K562 (cell line): ENCODE data around the gene PIKFYVE. TPM values are rescaled to one million over a fixed set of nuclear protein-coding genes. Genes with fewer than 3 reads are reported as not detected.

ENCODE experiments used
- ATF1 ChIP-seq, 2 experiments: fragments of 450-650 bp in 1 of 2; IDR thresholded peaks; 2 replicates each; pipeline ENCODE4 v1.6.1; 2016; ENCODE audit warnings: missing compliant biosample characterization in 1 of 2, missing genetic modification characterization in 1 of 2
- BCL6 ChIP-seq: fragments of 250-450 bp; sonication (Bioruptor Pico); IDR thresholded peaks from 2 replicates; pipeline ENCODE4 v1.4.0; 2020
- EZH2 ChIP-seq: IDR thresholded peaks from 2 replicates; pipeline ENCODE4 v1.6.1; 2012; ENCODE audit warnings: low read depth, mild to moderate bottlenecking, inconsistent platforms, low read length, borderline replicate concordance
- FOXO4 ChIP-seq: fragments of 450-650 bp; formaldehyde crosslinking; IDR thresholded peaks from 2 replicates; pipeline ENCODE4 v1.4.0; 2020; ENCODE audit warnings: mild to moderate bottlenecking, moderate library complexity
- GTF2B ChIP-seq: IDR thresholded peaks from 2 replicates; pipeline ENCODE4 v1.6.1; 2011; ENCODE audit not compliant: insufficient read length; ENCODE audit errors: extremely low read depth
- KAT7 ChIP-seq: sonication (generic); formaldehyde crosslinking; IDR thresholded peaks from 2 replicates; pipeline ENCODE4 v1.8.0; 2022; ENCODE audit warnings: missing genetic modification reagents, mild to moderate bottlenecking, borderline replicate concordance
- PHF8 ChIP-seq: fragments of 200-600 bp; sonication (generic); IDR thresholded peaks from 2 replicates; pipeline ENCODE4 v1.6.1; 2012; ENCODE audit warnings: mixed run types, mild to moderate bottlenecking, inconsistent platforms, low read length, moderate library complexity, borderline replicate concordance
- PURB ChIP-seq: sonication (generic); formaldehyde crosslinking; IDR thresholded peaks from 2 replicates; pipeline ENCODE4 v1.9.0; 2021; ENCODE audit warnings: low read depth, mild to moderate bottlenecking, missing genetic modification reagents
- RCOR1 ChIP-seq, 2 experiments: IDR thresholded peaks; 2 replicates each; pipeline ENCODE4 v1.6.1; 2012; ENCODE audit warnings: low read depth in 2 of 2, low read length in 2 of 2, borderline replicate concordance in 1 of 2, improper control_type of control experiment in 1 of 2
- SIRT6 ChIP-seq: IDR thresholded peaks from one replicate; pipeline ENCODE4 v1.6.1; 2012; ENCODE audit warnings: low read depth, mild to moderate bottlenecking, control low read depth, inconsistent platforms, low read length, moderate library complexity
- SMARCA5 ChIP-seq: fragments of 450-650 bp; IDR thresholded peaks from 2 replicates; pipeline ENCODE4 v1.6.1; 2016
- SMC3 ChIP-seq: conservative IDR thresholded peaks from 2 replicates; pipeline ENCODE4 v1.6.1; 2011; ENCODE audit warnings: low read depth, low read length, improper control_type of control experiment; ENCODE audit not compliant: insufficient read depth
- SRF ChIP-seq, 2 experiments: fragments of 250-450, 450-650 bp in 1 of 2; sonication (Bioruptor Pico) in 1 of 2; sonication (generic) in 1 of 2; formaldehyde crosslinking; IDR thresholded peaks; 2 replicates each; pipeline versions ENCODE4 v1.5.0 to v1.5.1; 2020 to 2022; ENCODE audit warnings: mild to moderate bottlenecking in 1 of 2, missing genetic modification reagents in 1 of 2
- ZBTB2 ChIP-seq: fragments of 450-650 bp; IDR thresholded peaks from 2 replicates; pipeline ENCODE4 v1.6.1; 2016; ENCODE audit warnings: antibody characterized with exemption
- ZNF586 ChIP-seq: fragments of 450-650 bp; formaldehyde crosslinking; conservative IDR thresholded peaks from 2 replicates; pipeline ENCODE4 v1.4.0; 2020; ENCODE audit warnings: mild to moderate bottlenecking, moderate library complexity
- ZNF655 ChIP-seq: fragments of 250-450 bp; sonication (Bioruptor Pico); IDR thresholded peaks from 2 replicates; pipeline ENCODE4 v1.5.0; 2021
- ZNF740 ChIP-seq, 3 experiments: fragments of 200-800 bp in 1 of 3; sonication (Bioruptor generic) in 1 of 3; sonication (generic) in 1 of 3; formaldehyde crosslinking in 1 of 3; IDR thresholded peaks; 2 replicates each; pipeline versions ENCODE4 v1.6.1 to v1.8.0; 2016 to 2022; ENCODE audit warnings: mild to moderate bottlenecking in 2 of 3, missing compliant biosample characterization in 2 of 3, missing genetic modification characterization in 2 of 3, missing genetic modification reagents in 1 of 3
- ZNF79 ChIP-seq: fragments of 250-450 bp; sonication (Bioruptor Pico); IDR thresholded peaks from 2 replicates; pipeline ENCODE4 v1.4.0; 2020; ENCODE audit warnings: low read depth, mild to moderate bottlenecking, moderate library complexity
- ZNF830 ChIP-seq: fragments of 250-450 bp; sonication (Bioruptor Pico); IDR thresholded peaks from 2 replicates; pipeline ENCODE4 v1.5.0; 2021; ENCODE audit warnings: mild to moderate bottlenecking
- polyA plus RNA-seq, 8 experiments: library from polyadenylated mRNA; depleted of rRNA in 4 of 8; stranded (reverse) in 5 of 8; unstranded in 3 of 8; fragments of >200 nt; fragmentation: Nextera tagmentation in 2 of 8; fragmentation: Illumina TruSeq in 1 of 8; extraction: Ambion mirVana in 2 of 8; extraction: Trizol in 1 of 8; gene quantifications; 2 replicates each; pipeline versions ENCODE4 v1.2.1 to v1.2.3, GENCODE V29; 2011 to 2014; ENCODE audit warnings: inconsistent platforms in 1 of 8, missing spikeins in 1 of 8
- total RNA-seq, 7 experiments: library from RNA; depleted of rRNA in 6 of 7; stranded (reverse); fragments of >200 nt in 6 of 7; fragmentation: Illumina TruSeq in 2 of 7; extraction: Trizol in 2 of 7; gene quantifications; 2 replicates each; pipeline versions ENCODE4 v1.2.1 to v1.2.3, GENCODE V29; 2011 to 2021; ENCODE audit warnings: low replicate concordance in 1 of 7

The PIKFYVE gene
- total and polyA plus RNA-seq, 9 of the 15 experiments (the other 6 are each of a cell fraction or from before 2014, with no cell fraction given), result 3.6 to 25.6 (median 16.7) TPM

- TF ChIP-seq GTF2B (no peak), SMC3 (no peak), SMARCA5 (no peak), ZNF79 (CRISPR knock-in tag) (no peak), SIRT6 (no peak), ZBTB2 (peak; percentile 78; the same call in 1 of the 2 replicates), PHF8 (peak; percentile 69; the same call in 1 of the 2 replicates), PURB (CRISPR knock-in tag) (no peak), ZNF830 (no peak), ZNF655 (CRISPR knock-in tag) (no peak), FOXO4 (CRISPR knock-in tag) (no peak), ZNF740 (CRISPR knock-in tag; IDR thresholded peaks at IDR 0.05) (peak; percentile 97), ZNF740 (tag; IDR thresholded peaks at IDR 0.05) (peak in 1 of 2 experiments; percentile 48; a peak in 1 of 4 replicates), KAT7 (CRISPR knock-in tag) (peak; percentile 58; the same call in 1 of the 2 replicates), EZH2 (no peak), RCOR1 (IDR thresholded peaks at IDR 0.05; ENCODE audit: borderline replicate concordance in 1 of 2, low read depth in 2 of 2, low read length in 2 of 2) (peak in 1 of 2 experiments; percentile 85; a peak in 1 of 4 replicates), ZNF586 (no peak), SRF (CRISPR knock-in tag; IDR thresholded peaks at IDR 0.05) (peak in 1 of 2 experiments; percentile 28; a peak in 1 of 4 replicates), ATF1 (CRISPR knock-in tag; IDR thresholded peaks at IDR 0.05) (no peak), ATF1 (tag; IDR thresholded peaks at IDR 0.05) (peak; percentile 89), BCL6 (CRISPR knock-in tag) (no peak)
These were observed at the start of gene PIKFYVE (continued) for GRCh38 chr2:208265801-208266552.
